Testis (tissue), 3 donors: Measurements from ENCODE around the gene GARS1. TPM values are rescaled to one million over a fixed set of nuclear protein-coding genes. Genes with fewer than 3 reads are reported as not detected.

ENCODE experiments used
- DNase-seq: peaks from one replicate; pipeline ENCODE4 v3.0.0-alpha.2; 2019
- H3K27ac ChIP-seq, 2 donors: fragments of 200-600 bp; sonication (generic); one replicate each; pipeline ENCODE4 v1.5.1; 2019
- H3K27me3 ChIP-seq: fragments of 200-600 bp; sonication (generic); one replicate; pipeline ENCODE4 v1.5.1; 2019
- H3K36me3 ChIP-seq: fragments of 200-600 bp; sonication (generic); one replicate; pipeline ENCODE4 v1.5.1; 2017; ENCODE audit warnings: low read depth; ENCODE audit errors: missing control alignments
- H3K4me1 ChIP-seq: fragments of 200-600 bp; sonication (generic); one replicate; pipeline ENCODE4 v1.5.1; 2019
- H3K4me3 ChIP-seq, 2 donors: fragments of 200-600 bp; sonication (generic); one replicate each; pipeline ENCODE4 v1.5.1; 2017 to 2019
- H3K9me3 ChIP-seq: fragments of 200-600 bp; sonication (generic); one replicate; pipeline ENCODE4 v1.5.1; 2017
- POLR2A ChIP-seq: fragments of 450-650 bp; IDR thresholded peaks from one replicate; pipeline ENCODE4 v1.6.1; 2017; ENCODE audit warnings: antibody characterized with exemption, mild to moderate bottlenecking, moderate library complexity
- WGBS, 2 donors: methylation state at CpG; one replicate each; pipeline ENCODE4 v1.1.5; 2018; 5-methylcytosine and 5-hydroxymethylcytosine counted together
- intact Hi-C: fragments of 100-400 bp; cut with DNase I; formaldehyde crosslinking; loops from one replicate; pipeline ENCODE4 v1.15.1; 2023; ENCODE audit warnings: low total_unique reads
- polyA plus RNA-seq: library from polyadenylated mRNA; stranded (reverse); fragments of 350-450 nt; fragmentation: Illumina TruSeq; extraction: RNeasy Lipid Tissue Mini Kit (QIAGEN cat#74804); gene quantifications from one replicate; pipeline ENCODE4 v1.2.3, GENCODE V29; 2014; ENCODE audit warnings: low read depth, low replicate concordance; ENCODE audit not compliant: insufficient read depth
- total RNA-seq, 2 donors: library from RNA; depleted of rRNA; stranded (reverse); fragments of >200 nt; gene quantifications; one replicate each; pipeline ENCODE4 v1.2.3, GENCODE V29; 2016
- TF ChIP-seq, protein P1 (sequence below), 3 experiments: fragments of 450-650 bp in 2 of 3; fragments of 200-600 bp in 1 of 3; sonication (generic) in 1 of 3; IDR thresholded peaks; one replicate each; pipeline ENCODE4 v1.5.1; 2016 to 2019; ENCODE audit warnings: antibody characterized with exemption in 3 of 3, mild to moderate bottlenecking in 2 of 3, moderate library complexity in 1 of 3

The GARS1 gene
- total and polyA plus RNA-seq, 3 donors from 2014 or later: 104 to 115 (median 110) TPM

DNA sequence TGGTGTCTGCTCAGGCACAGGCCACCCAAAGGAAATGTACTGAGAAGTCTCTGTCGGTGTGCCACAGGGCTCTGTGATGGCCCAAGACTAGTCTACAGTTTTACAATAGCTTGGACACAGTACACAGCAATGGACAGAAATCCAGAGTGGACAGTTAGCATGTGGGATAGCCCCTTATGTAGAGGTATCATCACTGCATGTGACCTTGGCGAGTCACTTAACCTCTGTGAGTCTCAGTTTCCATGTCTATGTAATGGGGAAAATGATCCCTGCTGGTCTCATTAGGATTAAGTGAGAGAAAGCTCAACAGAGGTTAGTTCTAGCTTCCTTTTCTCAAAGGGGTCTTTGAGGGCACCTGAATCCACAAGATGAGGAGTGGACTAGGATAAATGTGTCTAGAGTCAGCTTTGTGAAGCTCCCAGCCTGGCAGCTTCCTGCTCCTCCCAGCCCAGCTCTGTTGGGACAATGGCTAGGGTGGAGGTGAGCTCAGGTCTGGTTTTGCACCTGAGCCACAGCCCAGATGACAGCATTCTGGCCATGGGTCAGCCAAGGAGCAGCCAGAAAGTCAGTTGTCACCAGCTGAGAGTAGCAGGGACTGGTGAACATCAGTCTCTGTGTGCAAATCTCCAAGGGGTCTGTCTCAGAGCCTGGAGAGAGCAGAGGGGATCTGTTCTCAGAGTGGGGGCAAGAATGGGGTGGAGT is 69.7 kb downstream of the GARS1 start:
- H3K9me3 ChIP-seq: no peaks in the 10 kb centered on the region
- H3K36me3 ChIP-seq: no peaks in the 10 kb centered on the region
- TF ChIP-seq POLR2A: no peak
- TF ChIP-seq, protein P1, sequence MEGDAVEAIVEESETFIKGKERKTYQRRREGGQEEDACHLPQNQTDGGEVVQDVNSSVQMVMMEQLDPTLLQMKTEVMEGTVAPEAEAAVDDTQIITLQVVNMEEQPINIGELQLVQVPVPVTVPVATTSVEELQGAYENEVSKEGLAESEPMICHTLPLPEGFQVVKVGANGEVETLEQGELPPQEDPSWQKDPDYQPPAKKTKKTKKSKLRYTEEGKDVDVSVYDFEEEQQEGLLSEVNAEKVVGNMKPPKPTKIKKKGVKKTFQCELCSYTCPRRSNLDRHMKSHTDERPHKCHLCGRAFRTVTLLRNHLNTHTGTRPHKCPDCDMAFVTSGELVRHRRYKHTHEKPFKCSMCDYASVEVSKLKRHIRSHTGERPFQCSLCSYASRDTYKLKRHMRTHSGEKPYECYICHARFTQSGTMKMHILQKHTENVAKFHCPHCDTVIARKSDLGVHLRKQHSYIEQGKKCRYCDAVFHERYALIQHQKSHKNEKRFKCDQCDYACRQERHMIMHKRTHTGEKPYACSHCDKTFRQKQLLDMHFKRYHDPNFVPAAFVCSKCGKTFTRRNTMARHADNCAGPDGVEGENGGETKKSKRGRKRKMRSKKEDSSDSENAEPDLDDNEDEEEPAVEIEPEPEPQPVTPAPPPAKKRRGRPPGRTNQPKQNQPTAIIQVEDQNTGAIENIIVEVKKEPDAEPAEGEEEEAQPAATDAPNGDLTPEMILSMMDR (IDR thresholded peaks at IDR 0.05): no peak
- no peak for DNase-seq
- no peak overlapping the region for H3K27ac ChIP-seq
- WGBS, 2 donors: 89 to 90% methylated on average over 2 of the region's 2 CpGs
- H3K4me3 ChIP-seq: no peak overlapping the region
- no peaks in the 10 kb centered on the region for H3K4me1 ChIP-seq
- intact Hi-C loops: no loop called here
- no peaks in the 10 kb centered on the region for H3K27me3 ChIP-seq

DNA sequence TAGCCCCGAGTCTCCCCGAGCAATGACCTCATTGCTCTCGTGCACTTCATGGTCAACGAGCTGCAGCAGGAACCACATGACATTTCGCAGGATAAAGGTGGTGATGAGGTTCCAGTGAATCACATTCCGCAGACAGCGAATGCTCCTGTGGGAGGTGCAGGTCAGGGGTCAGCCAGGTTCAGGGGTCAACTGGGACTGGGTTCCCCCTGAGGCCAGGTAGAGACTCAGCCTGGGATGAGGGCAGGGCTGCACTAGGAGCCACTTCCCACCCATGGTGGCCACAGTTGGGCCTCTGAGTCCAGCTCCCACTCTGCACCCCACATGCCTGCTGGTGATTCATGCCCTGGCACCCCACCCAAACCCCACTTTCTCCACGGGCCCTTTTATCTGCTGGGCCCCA is 70.4 kb downstream of the GARS1 start:
- intact Hi-C loops: no loop called here
- 69 to 74% methylated on average over 8 of the region's 8 CpGs for WGBS, 2 donors

DNA sequence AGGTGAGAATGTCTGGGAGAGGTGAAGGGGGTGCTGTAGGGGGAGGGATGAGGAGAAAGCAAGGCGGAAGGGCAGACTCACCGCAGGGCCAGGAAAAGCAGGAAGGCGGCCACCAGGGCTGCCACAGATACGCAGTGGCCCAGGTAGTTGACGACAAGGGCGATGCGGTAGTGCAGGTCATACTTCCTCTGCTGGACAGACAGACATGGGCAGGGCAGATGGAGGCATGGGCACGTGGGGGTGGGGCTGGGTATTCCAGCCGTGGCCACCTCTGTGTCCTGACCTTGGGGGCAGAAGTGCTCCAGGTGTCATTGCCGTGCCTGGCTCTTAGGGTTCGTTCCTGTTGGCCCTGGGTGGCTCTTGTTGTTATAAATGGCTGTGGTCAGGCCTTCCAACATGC is 70.8 kb downstream of the GARS1 start:
- Histone ChIP-seq H3K36me3 (no peaks in the 10 kb centered on the region), H3K9me3 (no peaks in the 10 kb centered on the region), H3K27ac (no peak overlapping the region), H3K4me3 (no peak overlapping the region), H3K27me3 (no peaks in the 10 kb centered on the region), H3K4me1 (no peaks in the 10 kb centered on the region)
- no peak for TF ChIP-seq POLR2A
- TF ChIP-seq, protein P1 (IDR thresholded peaks at IDR 0.05): no peak
- 81 to 86% methylated on average over 11 of the region's 11 CpGs for WGBS, 2 donors
- intact Hi-C loops: no loop called here
- DNase-seq: no peak

More for the DNA sequence above, 70.4 kb downstream of the GARS1 start:
- Histone ChIP-seq H3K27me3 (no peaks in the 10 kb centered on the region), H3K27ac (no peak overlapping the region), H3K4me1 (no peaks in the 10 kb centered on the region), H3K36me3 (no peaks in the 10 kb centered on the region), H3K9me3 (no peaks in the 10 kb centered on the region), H3K4me3 (no peak overlapping the region)
- TF ChIP-seq, protein P1 (IDR thresholded peaks at IDR 0.05): no peak
- no peak for TF ChIP-seq POLR2A
- DNase-seq: no peak

DNA sequence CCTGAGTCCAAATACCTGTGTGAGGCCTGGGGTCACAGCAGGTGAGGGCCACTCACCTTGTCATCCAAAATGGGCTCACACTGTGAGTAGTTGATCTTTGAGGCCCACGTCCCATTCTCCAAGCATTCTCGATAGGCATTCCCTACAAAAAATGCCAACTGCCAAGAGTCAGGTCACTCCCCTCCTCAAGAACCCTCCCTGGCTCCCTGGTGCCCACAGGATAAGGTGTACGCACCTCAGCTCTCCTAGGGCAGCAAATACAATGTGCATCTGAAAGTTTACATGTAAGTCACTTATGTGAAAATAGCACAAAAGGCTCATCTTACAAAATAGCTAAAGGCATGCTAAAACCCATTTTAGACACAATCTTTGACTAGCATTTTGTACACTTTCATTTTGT is 72.5 kb downstream of the GARS1 start:
- intact Hi-C loops: no loop called here
- TF ChIP-seq, protein P1 (IDR thresholded peaks at IDR 0.05): no peak
- no peak for TF ChIP-seq POLR2A
- WGBS, 2 donors: 78 to 84% methylated on average over 3 of the region's 3 CpGs
- no peak overlapping the region for H3K4me3 ChIP-seq
- H3K27me3 ChIP-seq: no peaks in the 10 kb centered on the region
- no peaks in the 10 kb centered on the region for H3K36me3 ChIP-seq
- no peak for DNase-seq
- H3K4me1 ChIP-seq: no peaks in the 10 kb centered on the region
- H3K27ac ChIP-seq: no peak overlapping the region
- no peaks in the 10 kb centered on the region for H3K9me3 ChIP-seq

DNA sequence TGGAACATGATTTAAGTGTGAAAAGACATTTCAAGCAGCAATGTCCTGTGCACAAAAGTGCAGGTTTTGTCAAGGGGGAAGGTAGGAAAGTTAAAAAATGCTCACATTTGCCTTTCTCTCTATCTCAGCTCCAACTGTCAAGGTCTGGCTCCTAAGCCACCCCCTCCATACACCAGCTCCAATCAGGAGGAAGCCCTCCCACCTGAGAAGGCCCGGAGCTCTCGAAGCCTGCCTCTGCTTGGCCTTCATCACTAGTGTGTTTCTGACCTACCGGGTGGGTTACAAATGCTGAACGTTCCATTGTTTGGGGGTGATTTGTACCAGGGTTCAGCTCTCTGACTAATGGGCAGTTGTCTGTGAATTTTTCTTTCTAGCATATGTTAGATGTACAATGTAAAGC is 73.4 kb downstream of the GARS1 start:
- Histone ChIP-seq H3K4me3 (no peak overlapping the region), H3K9me3 (no peaks in the 10 kb centered on the region), H3K27ac (no peak overlapping the region), H3K36me3 (no peaks in the 10 kb centered on the region), H3K4me1 (no peaks in the 10 kb centered on the region), H3K27me3 (no peaks in the 10 kb centered on the region)
- 67 to 74% methylated on average over 4 of the region's 4 CpGs for WGBS, 2 donors
- no peak for DNase-seq
- intact Hi-C loops: no loop called here
- no peak for TF ChIP-seq POLR2A
- TF ChIP-seq, protein P1 (IDR thresholded peaks at IDR 0.05): no peak
